Measurements from ENCODE around the gene MBNL2. TPM values are rescaled to one million over a fixed set of nuclear protein-coding genes. Genes with fewer than 3 reads are reported as not detected.

MBNL2 gene
- total and polyA plus RNA-seq, 2 of the 13 experiments (the other 11 are each of a cell fraction or from before 2014, with no cell fraction given) = 30.8 to 59.0 TPM

- Histone ChIP-seq H3K27me3 (ENCODE audit: control insufficient read depth in 1 of 2, insufficient read depth in 2 of 2, low read length in 2 of 2) (peaks cover 0 to 6% of the 10 kb centered on the region in 2 experiments; a peak in 2 of 5 replicates), H3K4me1 (ENCODE audit: insufficient read depth, low read length) (no peaks in the 10 kb centered on the region), H3K9me3 (ENCODE audit: low read length) (no peaks in the 10 kb centered on the region), H3K9ac (ENCODE audit: insufficient read depth, low read depth, low read length) (no peak overlapping the region), H2AFZ (ENCODE audit: low read length) (no peak overlapping the region), H4K20me1 (ENCODE audit: insufficient read depth, low read length) (no peaks in the 10 kb centered on the region), H3K79me2 (ENCODE audit: insufficient read depth, low read length) (no peaks in the 10 kb centered on the region), H3K36me3 (replicated peaks in 1 of 2; ENCODE audit: control insufficient read depth in 1 of 2, insufficient read depth in 2 of 2, low read length in 2 of 2) (no peaks in the 10 kb centered on the region), H3K4me2 (ENCODE audit: low read depth, low read length) (no peak overlapping the region), H3K4me3 (replicated peaks in 1 of 3; ENCODE audit: insufficient read depth in 1 of 3, low read depth in 2 of 3, low read length in 3 of 3) (no peak overlapping the region), H3K27ac (ENCODE audit: extremely low read length, insufficient read depth, low read length) (no peak overlapping the region)
- ATAC-seq (no peak), DNase-seq (ENCODE audit: low spot score) (no peak), FAIRE-seq (no peak)
- intact Hi-C loops (cut with micrococcal nuclease; ENCODE audit: unreplicated experiment) = no loop called here
- no TSS peak for BruUV-seq (replicated peaks)
- ChIA-PET POLR2A (no interaction called here), CTCF (ENCODE audit: low intra/inter-chr PET ratio, low total read pairs) (no interaction called here)
- in situ Hi-C loops (cut with HindIII; ENCODE audit: extremely low pct_ligation_motif_present, low pct_unique_long_range_greater_than_20kb) = no loop called here
- 11% methylated on average over 3 of the region's 3 CpGs for WGBS (ENCODE audit: low lambda C conversion rate)
- TF ChIP-seq ZBTB40 (IDR thresholded peaks at IDR 0.05) = no peak
- no peak for TF ChIP-seq ZBTB40 (CRISPR knock-in tag; IDR thresholded peaks at IDR 0.05)
- no peak for TF ChIP-seq SNAI1 (CRISPR knock-in tag; IDR thresholded peaks at IDR 0.05; ENCODE audit: borderline replicate concordance)
- no peak for TF ChIP-seq ZFP36L2 (CRISPR knock-in tag; IDR thresholded peaks at IDR 0.05)
- TF ChIP-seq ZNF720 (CRISPR knock-in tag; IDR thresholded peaks at IDR 0.05) = no peak
- TF ChIP-seq CCAR2 (optimal IDR thresholded peaks at IDR 0.05; ENCODE audit: low read depth, low read length) = no peak
- TF ChIP-seq FOXP4 (CRISPR knock-in tag; IDR thresholded peaks at IDR 0.05) = no peak
- TF ChIP-seq NAIF1 (CRISPR knock-in tag; IDR thresholded peaks at IDR 0.05; ENCODE audit: borderline replicate concordance) = no peak
- no peak for TF ChIP-seq ZNF777 (CRISPR knock-in tag; IDR thresholded peaks at IDR 0.05)
- no peak for TF ChIP-seq ZNF513 (CRISPR knock-in tag; conservative IDR thresholded peaks at IDR 0.05)
- no peak for TF ChIP-seq ZNF136 (CRISPR knock-in tag; IDR thresholded peaks at IDR 0.05; ENCODE audit: low read depth)
- no peak for TF ChIP-seq MXD4 (CRISPR knock-in tag; IDR thresholded peaks at IDR 0.05)
These were observed 36.4 kb upstream of the MBNL2 start for GRCh38 chr13:97185751-97186150.
